ENCODE measurements around the gene SAPCD2. TPM values are rescaled to one million over a fixed set of nuclear protein-coding genes. Genes with fewer than 3 reads are reported as not detected.

The SAPCD2 gene
- polyA plus RNA-seq, 1 donor from 2014 or later: 0.22 TPM

DNA sequence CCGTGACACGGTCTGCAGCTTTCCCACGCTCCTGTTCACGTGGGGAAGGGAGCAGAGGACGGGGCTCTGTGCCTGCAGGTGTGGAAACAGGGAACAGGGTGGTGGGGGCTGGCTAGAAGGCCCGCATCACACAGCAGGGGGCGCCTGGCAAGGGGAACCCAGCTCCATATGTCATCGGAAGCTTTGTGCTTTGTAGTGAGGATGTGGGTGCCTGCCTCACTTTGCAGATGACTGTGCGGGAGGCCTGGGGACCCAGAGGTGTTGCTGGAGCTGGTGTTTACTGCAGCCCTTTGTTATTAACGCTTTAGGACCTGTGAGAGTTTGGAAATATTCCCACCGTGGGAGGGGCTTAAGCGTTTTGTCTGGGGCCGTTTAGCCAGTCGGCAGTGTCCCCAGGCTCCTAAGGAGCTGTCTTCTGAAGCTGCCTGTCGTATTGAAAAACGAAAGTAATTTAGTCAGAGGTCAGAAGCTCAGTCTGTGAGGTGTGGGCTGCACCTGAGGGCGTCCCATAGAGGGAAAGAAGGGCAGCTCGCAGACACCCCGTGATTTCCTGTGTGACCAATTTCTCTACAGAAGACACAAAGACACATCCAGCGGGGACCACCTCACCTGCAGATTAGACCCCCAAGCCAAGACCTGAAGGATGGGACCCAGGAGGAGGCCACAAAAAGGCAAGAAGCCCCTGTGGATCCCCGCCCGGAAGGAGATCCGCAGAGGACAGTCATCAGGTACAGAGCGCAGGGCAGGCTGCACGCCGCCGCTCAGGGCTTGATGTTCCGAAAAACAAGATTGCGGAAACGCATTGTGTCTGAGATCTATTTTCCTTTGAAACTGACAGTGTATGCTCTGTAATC lies 25.5 kb upstream of the SAPCD2 start:
- Histone ChIP-seq H3K9me2 (ENCODE audit: insufficient read depth, low read length) (no peaks in the 10 kb centered on the region), H3K9ac (ENCODE audit: low read length) (no peak overlapping the region), H2AFZ (ENCODE audit: low read depth, low read length) (no peak overlapping the region), H3K9me3 (ENCODE audit: low read length) (no peaks in the 10 kb centered on the region), H3K36me3 (ENCODE audit: insufficient read depth, low read length) (no peaks in the 10 kb centered on the region), H3K27ac (ENCODE audit: low read length) (no peak overlapping the region), H3K4me3 (ENCODE audit: low read length) (no peak overlapping the region), H4K20me1 (ENCODE audit: insufficient read depth) (no peaks in the 10 kb centered on the region), H3K79me2 (replicated peaks; ENCODE audit: insufficient read depth, low read length) (no peaks in the 10 kb centered on the region), H3K27me3 (ENCODE audit: insufficient read depth, low read depth, low read length) (no peaks in the 10 kb centered on the region), H3K4me2 (ENCODE audit: low read length) (no peak overlapping the region), H3F3A (ENCODE audit: insufficient read depth, low read length, poor library complexity, severe bottlenecking) (no peaks in the 10 kb centered on the region)
- TF ChIP-seq, protein P1, sequence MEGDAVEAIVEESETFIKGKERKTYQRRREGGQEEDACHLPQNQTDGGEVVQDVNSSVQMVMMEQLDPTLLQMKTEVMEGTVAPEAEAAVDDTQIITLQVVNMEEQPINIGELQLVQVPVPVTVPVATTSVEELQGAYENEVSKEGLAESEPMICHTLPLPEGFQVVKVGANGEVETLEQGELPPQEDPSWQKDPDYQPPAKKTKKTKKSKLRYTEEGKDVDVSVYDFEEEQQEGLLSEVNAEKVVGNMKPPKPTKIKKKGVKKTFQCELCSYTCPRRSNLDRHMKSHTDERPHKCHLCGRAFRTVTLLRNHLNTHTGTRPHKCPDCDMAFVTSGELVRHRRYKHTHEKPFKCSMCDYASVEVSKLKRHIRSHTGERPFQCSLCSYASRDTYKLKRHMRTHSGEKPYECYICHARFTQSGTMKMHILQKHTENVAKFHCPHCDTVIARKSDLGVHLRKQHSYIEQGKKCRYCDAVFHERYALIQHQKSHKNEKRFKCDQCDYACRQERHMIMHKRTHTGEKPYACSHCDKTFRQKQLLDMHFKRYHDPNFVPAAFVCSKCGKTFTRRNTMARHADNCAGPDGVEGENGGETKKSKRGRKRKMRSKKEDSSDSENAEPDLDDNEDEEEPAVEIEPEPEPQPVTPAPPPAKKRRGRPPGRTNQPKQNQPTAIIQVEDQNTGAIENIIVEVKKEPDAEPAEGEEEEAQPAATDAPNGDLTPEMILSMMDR (IDR thresholded peaks at IDR 0.05; ENCODE audit: poor library complexity, severe bottlenecking): no peak
- TF ChIP-seq SMC3 (conservative IDR thresholded peaks at IDR 0.05; ENCODE audit: poor library complexity): no peak
- TF ChIP-seq, protein P2, sequence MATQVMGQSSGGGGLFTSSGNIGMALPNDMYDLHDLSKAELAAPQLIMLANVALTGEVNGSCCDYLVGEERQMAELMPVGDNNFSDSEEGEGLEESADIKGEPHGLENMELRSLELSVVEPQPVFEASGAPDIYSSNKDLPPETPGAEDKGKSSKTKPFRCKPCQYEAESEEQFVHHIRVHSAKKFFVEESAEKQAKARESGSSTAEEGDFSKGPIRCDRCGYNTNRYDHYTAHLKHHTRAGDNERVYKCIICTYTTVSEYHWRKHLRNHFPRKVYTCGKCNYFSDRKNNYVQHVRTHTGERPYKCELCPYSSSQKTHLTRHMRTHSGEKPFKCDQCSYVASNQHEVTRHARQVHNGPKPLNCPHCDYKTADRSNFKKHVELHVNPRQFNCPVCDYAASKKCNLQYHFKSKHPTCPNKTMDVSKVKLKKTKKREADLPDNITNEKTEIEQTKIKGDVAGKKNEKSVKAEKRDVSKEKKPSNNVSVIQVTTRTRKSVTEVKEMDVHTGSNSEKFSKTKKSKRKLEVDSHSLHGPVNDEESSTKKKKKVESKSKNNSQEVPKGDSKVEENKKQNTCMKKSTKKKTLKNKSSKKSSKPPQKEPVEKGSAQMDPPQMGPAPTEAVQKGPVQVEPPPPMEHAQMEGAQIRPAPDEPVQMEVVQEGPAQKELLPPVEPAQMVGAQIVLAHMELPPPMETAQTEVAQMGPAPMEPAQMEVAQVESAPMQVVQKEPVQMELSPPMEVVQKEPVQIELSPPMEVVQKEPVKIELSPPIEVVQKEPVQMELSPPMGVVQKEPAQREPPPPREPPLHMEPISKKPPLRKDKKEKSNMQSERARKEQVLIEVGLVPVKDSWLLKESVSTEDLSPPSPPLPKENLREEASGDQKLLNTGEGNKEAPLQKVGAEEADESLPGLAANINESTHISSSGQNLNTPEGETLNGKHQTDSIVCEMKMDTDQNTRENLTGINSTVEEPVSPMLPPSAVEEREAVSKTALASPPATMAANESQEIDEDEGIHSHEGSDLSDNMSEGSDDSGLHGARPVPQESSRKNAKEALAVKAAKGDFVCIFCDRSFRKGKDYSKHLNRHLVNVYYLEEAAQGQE (IDR thresholded peaks at IDR 0.05; ENCODE audit: borderline replicate concordance): no peak
- no peak for TF ChIP-seq TAF1 (IDR thresholded peaks at IDR 0.05; ENCODE audit: low read depth)
- TF ChIP-seq EP300 (conservative IDR thresholded peaks at IDR 0.05; ENCODE audit: poor library complexity, severe bottlenecking): no peak

DNA sequence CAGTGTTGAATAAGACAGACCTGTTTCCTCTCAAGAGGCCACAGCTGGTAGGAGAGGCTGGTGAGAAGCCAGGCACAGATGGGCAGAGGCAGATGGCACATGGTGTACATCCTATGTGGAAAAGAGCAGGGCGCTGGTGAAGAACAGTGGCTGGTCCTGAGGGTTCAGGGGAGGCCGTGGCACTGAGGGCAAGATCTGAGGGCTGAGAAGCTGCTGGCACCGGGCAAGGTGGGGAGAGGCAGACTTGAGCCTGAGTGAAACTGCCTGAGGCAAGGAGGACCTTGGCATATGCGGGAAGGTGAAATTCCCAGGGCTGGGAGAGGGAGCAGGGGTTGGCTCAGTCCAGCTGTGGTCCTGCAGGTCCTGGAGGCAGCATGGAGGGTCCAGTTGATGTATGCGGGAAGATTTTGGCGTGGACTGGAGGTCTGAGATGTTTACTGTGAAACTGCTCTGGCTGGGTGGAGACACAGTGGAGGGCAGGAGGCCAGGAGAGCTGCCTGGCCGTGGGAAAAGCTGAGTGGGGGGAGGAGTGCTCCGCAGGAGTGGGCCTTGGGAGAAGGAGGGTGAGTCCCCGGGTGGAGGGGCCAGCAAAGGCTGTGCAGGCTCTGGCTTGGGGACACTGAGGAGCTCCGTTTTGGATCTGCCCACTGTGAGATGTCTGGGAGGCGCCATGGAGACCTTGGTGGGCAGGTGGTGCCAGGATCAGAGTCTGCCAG lies 19.0 kb upstream of the SAPCD2 start:
- Histone ChIP-seq H3F3A (ENCODE audit: insufficient read depth, low read length, poor library complexity, severe bottlenecking) (no peaks in the 10 kb centered on the region), H3K79me2 (replicated peaks; ENCODE audit: insufficient read depth, low read length) (peaks cover 3% of the 10 kb centered on the region), H3K9me3 (ENCODE audit: low read length) (no peaks in the 10 kb centered on the region), H3K27me3 (ENCODE audit: insufficient read depth, low read depth, low read length) (peaks cover 7% of the 10 kb centered on the region), H2AFZ (ENCODE audit: low read depth, low read length) (no peak overlapping the region), H3K4me3 (ENCODE audit: low read length) (no peak overlapping the region), H4K20me1 (ENCODE audit: insufficient read depth) (no peaks in the 10 kb centered on the region), H3K4me2 (ENCODE audit: low read length) (no peak overlapping the region), H3K27ac (ENCODE audit: low read length) (no peak overlapping the region), H3K9ac (ENCODE audit: low read length) (no peak overlapping the region), H3K9me2 (ENCODE audit: insufficient read depth, low read length) (no peaks in the 10 kb centered on the region), H3K36me3 (ENCODE audit: insufficient read depth, low read length) (no peaks in the 10 kb centered on the region)
- TF ChIP-seq, protein P1 (IDR thresholded peaks at IDR 0.05; ENCODE audit: poor library complexity, severe bottlenecking): no peak
- TF ChIP-seq SMC3 (conservative IDR thresholded peaks at IDR 0.05; ENCODE audit: poor library complexity): no peak
- no peak for TF ChIP-seq EZH2 (IDR thresholded peaks at IDR 0.05; ENCODE audit: borderline replicate concordance, insufficient read depth, low read length, poor library complexity, severe bottlenecking)
- TF ChIP-seq POLR2AphosphoS5 (IDR thresholded peaks at IDR 0.05): no peak
- TF ChIP-seq RAD21 (conservative IDR thresholded peaks at IDR 0.05): no peak
- TF ChIP-seq MXI1 (conservative IDR thresholded peaks at IDR 0.05; ENCODE audit: poor library complexity, severe bottlenecking): no peak
- no peak for TF ChIP-seq TAF1 (IDR thresholded peaks at IDR 0.05; ENCODE audit: low read depth)
- TF ChIP-seq, protein P2 (IDR thresholded peaks at IDR 0.05; ENCODE audit: borderline replicate concordance): no peak
- no peak for TF ChIP-seq EP300 (conservative IDR thresholded peaks at IDR 0.05; ENCODE audit: poor library complexity, severe bottlenecking)
